Prostate gland (tissue), 2 donors: Measurements from ENCODE around the gene GNAI2.

Experiments used
- CTCF ChIP-seq, 4 experiments: fragments of 200-600 bp in 2 of 4; fragments of 450-650 bp in 2 of 4; sonication (generic) in 2 of 4; IDR thresholded peaks; 1 replicate in 3 of 4; 2 replicates in 1 of 4; pipeline ENCODE4 v1.5.1; 2016 to 2019; ENCODE audit warnings: antibody characterized with exemption in 4 of 4, mild to moderate bottlenecking in 2 of 4, moderate library complexity in 2 of 4
- POLR2A ChIP-seq: fragments of 450-650 bp; IDR thresholded peaks from one replicate; pipeline ENCODE4 v1.6.1; 2016; ENCODE audit warnings: antibody characterized with exemption, mild to moderate bottlenecking
- POLR2AphosphoS5 ChIP-seq: sonication (generic); formaldehyde crosslinking; IDR thresholded peaks from one replicate; pipeline ENCODE4 v1.6.1; 2017; ENCODE audit warnings: antibody characterized with exemption

GRCh38 chr3:50264383-50264963 lies 28.5 kb downstream of the GNAI2 start:
- TF ChIP-seq POLR2A (no peak), CTCF (IDR thresholded peaks at IDR 0.05) (no peak), POLR2AphosphoS5 (peak; percentile 48)
